ENCODE measurements around the gene PDIA5. TPM values are rescaled to one million over a fixed set of nuclear protein-coding genes. Genes with fewer than 3 reads are reported as not detected.

Gene PDIA5
- total and polyA plus RNA-seq, 2 of the 4 experiments (the other 2 are of a cell fraction), result 19.4 to 42.0 TPM

DNA sequence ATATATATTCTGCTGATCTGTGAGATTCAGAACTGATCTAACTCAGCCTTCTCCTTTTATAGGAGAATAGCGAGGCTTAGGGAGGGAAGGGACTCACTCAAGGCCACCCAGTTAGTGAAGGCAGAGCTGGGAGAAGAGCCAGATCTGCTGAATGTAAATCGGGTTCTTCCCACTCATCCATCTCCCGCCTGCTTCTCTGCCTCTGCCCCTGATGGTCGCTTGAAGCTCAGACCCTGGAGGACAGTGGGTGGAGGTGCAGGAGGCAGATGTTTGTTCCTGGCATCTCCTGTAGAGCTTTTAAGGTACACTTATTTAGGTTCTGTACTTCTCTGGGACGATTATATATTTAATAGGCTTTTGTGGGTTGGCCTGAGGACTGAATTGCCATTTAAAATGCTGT is 4.3 kb downstream of the PDIA5 start:
- H3K4ac ChIP-seq (ENCODE audit: low read depth, low read length), result no peak overlapping the region
- H2AK5ac ChIP-seq (ENCODE audit: low read depth, low read length), result no peak overlapping the region
- H3K23ac ChIP-seq (ENCODE audit: low read depth, low read length), result no peak overlapping the region
- H2BK20ac ChIP-seq (ENCODE audit: low read depth, low read length), result no peak overlapping the region
- no TSS peak for BruUV-seq (replicated peaks)
- H3K4me1 ChIP-seq (ENCODE audit: control insufficient read depth, insufficient read depth, low read length), result peaks cover 9% of the 10 kb centered on the region
- no CpG with 5 or more reads among the region's 5 CpGs for WGBS, 2 experiments (ENCODE audit: extremely low coverage in 2 of 2, insufficient read length in 1 of 2)
- H3K9me1 ChIP-seq (ENCODE audit: insufficient read depth, low read length), result peaks cover 25% of the 10 kb centered on the region
- H4K20me1 ChIP-seq (ENCODE audit: insufficient read depth, low read length), result peaks cover 65% of the 10 kb centered on the region
- no peak overlapping the region for H3K27ac ChIP-seq (ENCODE audit: insufficient read depth, low read length)
- no peak overlapping the region for H2AFZ ChIP-seq (replicated peaks; ENCODE audit: low read length, poor library complexity)
- in situ Hi-C loops (cut with MboI; ENCODE audit: low sequenced_read_pairs) (no loop called here), dilution Hi-C loops (cut with HindIII; ENCODE audit: low sequenced_read_pairs, unreplicated experiment) (no loop called here), intact Hi-C loops (cut with micrococcal nuclease) (no loop called here)
- no peak overlapping the region for H3K56ac ChIP-seq (ENCODE audit: extremely low read depth, insufficient read depth, low read length)
- H3K9ac ChIP-seq (ENCODE audit: low read depth, low read length), result no peak overlapping the region
- no peak overlapping the region for H2BK15ac ChIP-seq (ENCODE audit: low read depth, low read length)
- no peak overlapping the region for H4K8ac ChIP-seq (ENCODE audit: low read depth in 2 of 2, low read length in 2 of 2)
- H3K9me3 ChIP-seq (ENCODE audit: control insufficient read depth, insufficient read depth, low read length), result no peaks in the 10 kb centered on the region
- H2AK9ac ChIP-seq (replicated peaks; ENCODE audit: low read depth, low read length, poor library complexity), result no peak overlapping the region
- H3K27me3 ChIP-seq (ENCODE audit: control insufficient read depth, insufficient read depth, low read length), result no peaks in the 10 kb centered on the region
- TF ChIP-seq, protein P1, sequence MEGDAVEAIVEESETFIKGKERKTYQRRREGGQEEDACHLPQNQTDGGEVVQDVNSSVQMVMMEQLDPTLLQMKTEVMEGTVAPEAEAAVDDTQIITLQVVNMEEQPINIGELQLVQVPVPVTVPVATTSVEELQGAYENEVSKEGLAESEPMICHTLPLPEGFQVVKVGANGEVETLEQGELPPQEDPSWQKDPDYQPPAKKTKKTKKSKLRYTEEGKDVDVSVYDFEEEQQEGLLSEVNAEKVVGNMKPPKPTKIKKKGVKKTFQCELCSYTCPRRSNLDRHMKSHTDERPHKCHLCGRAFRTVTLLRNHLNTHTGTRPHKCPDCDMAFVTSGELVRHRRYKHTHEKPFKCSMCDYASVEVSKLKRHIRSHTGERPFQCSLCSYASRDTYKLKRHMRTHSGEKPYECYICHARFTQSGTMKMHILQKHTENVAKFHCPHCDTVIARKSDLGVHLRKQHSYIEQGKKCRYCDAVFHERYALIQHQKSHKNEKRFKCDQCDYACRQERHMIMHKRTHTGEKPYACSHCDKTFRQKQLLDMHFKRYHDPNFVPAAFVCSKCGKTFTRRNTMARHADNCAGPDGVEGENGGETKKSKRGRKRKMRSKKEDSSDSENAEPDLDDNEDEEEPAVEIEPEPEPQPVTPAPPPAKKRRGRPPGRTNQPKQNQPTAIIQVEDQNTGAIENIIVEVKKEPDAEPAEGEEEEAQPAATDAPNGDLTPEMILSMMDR (conservative IDR thresholded peaks at IDR 0.05; ENCODE audit: low read depth, low read length), result 0 out of 2 replicates have a peak, but pooled peaks have one; percentile 11
- no peak for TF ChIP-seq RCOR1 (IDR thresholded peaks at IDR 0.05; ENCODE audit: insufficient replicate concordance, low read length)
- CTCF ChIA-PET, result no interaction called here
- H3K18ac ChIP-seq (ENCODE audit: low read depth, low read length), result no peak overlapping the region
- no peak overlapping the region for H2BK5ac ChIP-seq (ENCODE audit: low read depth, low read length, poor library complexity, severe bottlenecking)
- POLR2A ChIA-PET (ENCODE audit: unreplicated experiment), result no interaction called here
- no peak overlapping the region for H3K14ac ChIP-seq (replicated peaks; ENCODE audit: low read depth, low read length)
- DNase-seq (peak; percentile 51), ATAC-seq (ENCODE audit: low read depth) (no peak)
- no peak overlapping the region for H3K4me3 ChIP-seq (ENCODE audit: insufficient read depth, low read depth, low read length)
- H3K4me2 ChIP-seq (ENCODE audit: low read depth, low read length), result no peak overlapping the region
- H4K5ac ChIP-seq (ENCODE audit: low read depth, low read length), result no peak overlapping the region
- peaks cover 36 to 77% of the 10 kb centered on the region in 2 experiments for H3K79me1 ChIP-seq (ENCODE audit: low read depth in 1 of 2, low read length in 2 of 2)
- no peaks in the 10 kb centered on the region for H3K36me3 ChIP-seq (ENCODE audit: control insufficient read depth, insufficient read depth, low read length)
- H2BK120ac ChIP-seq (ENCODE audit: low read depth, low read length), result no peak overlapping the region
- H4K91ac ChIP-seq (ENCODE audit: insufficient read depth, low read depth, low read length), result no peak overlapping the region
